Central memory CD8-positive, alpha-beta T cell (primary cell): ENCODE results near the gene ZDHHC19.
A peak's percentile ranks its signal among the peaks of the same experiment; 100 is the strongest.
"Not testable (repeated sequence)": the region's sequence is repeated elsewhere in the genome, so short reads cannot be mapped to it uniquely, and the experiment has no call there.

Experiments
- ATAC-seq: fragments of 150-1000 bp; cut with Tn5 transposase; replicated peaks from 2 replicates; pipeline ENCODE4 v1.10.0; 2022; ENCODE audit warnings: mild to moderate bottlenecking, moderate FRiP score, moderate number of reproducible peaks; ENCODE audit not compliant: poor library complexity, severe bottlenecking; ENCODE audit errors: extremely low read depth
- DNase-seq, 2 donors: peaks; one replicate each; pipeline ENCODE4 v3.0.0; 2021; ENCODE audit warnings: low spot score in 2 of 2
- H3K27ac Mint-ChIP-seq: one replicate; pipeline ENCODE4 v1.8.0; 2022; ENCODE audit warnings: low read depth, mild to moderate bottlenecking, moderate library complexity, mixed read lengths
- H3K27me3 Mint-ChIP-seq: one replicate; pipeline ENCODE4 v1.8.0; 2022; ENCODE audit warnings: mixed read lengths
- H3K36me3 Mint-ChIP-seq: one replicate; pipeline ENCODE4 v1.8.0; 2022; ENCODE audit warnings: mild to moderate bottlenecking, moderate library complexity, mixed read lengths; ENCODE audit not compliant: insufficient read depth
- H3K4me1 Mint-ChIP-seq: one replicate; pipeline ENCODE4 v1.8.0; 2022; ENCODE audit warnings: mixed read lengths
- H3K4me3 Mint-ChIP-seq: one replicate; pipeline ENCODE4 v1.8.0; 2022; ENCODE audit warnings: mild to moderate bottlenecking, moderate library complexity, mixed read lengths
- H3K9me3 Mint-ChIP-seq: one replicate; pipeline ENCODE4 v1.8.0; 2022; ENCODE audit warnings: mixed read lengths

The ZDHHC19 gene

GRCh38 chr3:196210673-196211556, at the start of gene ZDHHC19:
Gene ZDHHC19, minus strand, starts transcription at chr3:196211400. Its CDS starts 85 bp downstream, at chr3:196211315.
- Mint-ChIP-seq H3K4me3 (no peak within 1 kb of the TSS), H3K27ac (peak within 1 kb of the TSS; percentile 60)

GRCh38 chr3:196260784-196261183, 49.6 kb upstream of the ZDHHC19 start:
- H3K27ac Mint-ChIP-seq = no peak overlapping the region
- H3K36me3 Mint-ChIP-seq = peaks cover 23% of the 10 kb centered on the region
- DNase-seq (no peak), ATAC-seq (no peak)
- no peaks in the 10 kb centered on the region for H3K9me3 Mint-ChIP-seq
- H3K4me3 Mint-ChIP-seq = no peak overlapping the region
- peaks cover 12% of the 10 kb centered on the region for H3K4me1 Mint-ChIP-seq
- H3K27me3 Mint-ChIP-seq = no peaks in the 10 kb centered on the region

More at GRCh38 chr3:196210673-196211556, at the start of gene ZDHHC19:
- Mint-ChIP-seq H3K27me3 (no peaks in the 10 kb centered on the region), H3K9me3 (no peaks in the 10 kb centered on the region), H3K4me1 (peaks cover 18% of the 10 kb centered on the region), H3K36me3 (peaks cover 8% of the 10 kb centered on the region)
- DNase-seq (no peak), ATAC-seq (no peak)

GRCh38 chr3:196255776-196256175, 44.6 kb upstream of the ZDHHC19 start:
- H3K27me3 Mint-ChIP-seq = no peaks in the 10 kb centered on the region
- H3K4me1 Mint-ChIP-seq = peaks cover 12% of the 10 kb centered on the region
- ATAC-seq = no peak

GRCh38 chr3:196254376-196255283, 43.4 kb upstream of the ZDHHC19 start:
- Mint-ChIP-seq H3K4me1 (peaks cover 12% of the 10 kb centered on the region), H3K9me3 (no peaks in the 10 kb centered on the region), H3K36me3 (peaks cover 19% of the 10 kb centered on the region), H3K27ac (peak overlapping the region; percentile 22), H3K4me3 (no peak overlapping the region), H3K27me3 (no peaks in the 10 kb centered on the region)
- ATAC-seq (no peak), DNase-seq (no peak)

More at GRCh38 chr3:196255776-196256175, 44.6 kb upstream of the ZDHHC19 start:
- H3K36me3 Mint-ChIP-seq = peaks cover 17% of the 10 kb centered on the region
- no peak overlapping the region for H3K4me3 Mint-ChIP-seq
- H3K9me3 Mint-ChIP-seq = no peaks in the 10 kb centered on the region
- H3K27ac Mint-ChIP-seq = no peak overlapping the region
- no peak for DNase-seq

GRCh38 chr3:196251918-196252317, 40.7 kb upstream of the ZDHHC19 start:
- Mint-ChIP-seq H3K27me3 (no peaks in the 10 kb centered on the region), H3K9me3 (no peaks in the 10 kb centered on the region), H3K36me3 (peaks cover 21% of the 10 kb centered on the region), H3K4me3 (no peak overlapping the region), H3K4me1 (peaks cover 12% of the 10 kb centered on the region), H3K27ac (no peak overlapping the region)
- ATAC-seq (no peak), DNase-seq (no peak)

GRCh38 chr3:196246612-196247308, 35.6 kb upstream of the ZDHHC19 start:
- H3K4me3 Mint-ChIP-seq = no peak overlapping the region
- H3K4me1 Mint-ChIP-seq = no peaks in the 10 kb centered on the region
- H3K27me3 Mint-ChIP-seq = no peaks in the 10 kb centered on the region
- no peak for DNase-seq
- no peak overlapping the region for H3K27ac Mint-ChIP-seq
- no peak for ATAC-seq
- H3K9me3 Mint-ChIP-seq = no peaks in the 10 kb centered on the region
- H3K36me3 Mint-ChIP-seq = peaks cover 21% of the 10 kb centered on the region

GRCh38 chr3:196244166-196244565, 33.0 kb upstream of the ZDHHC19 start:
- H3K27ac Mint-ChIP-seq, DNase-seq, ATAC-seq, H3K9me3 Mint-ChIP-seq, H3K27me3 Mint-ChIP-seq, H3K4me3 Mint-ChIP-seq, H3K4me1 Mint-ChIP-seq: not testable (repeated sequence)
- peaks cover 32% of the 10 kb centered on the region for H3K36me3 Mint-ChIP-seq

- ATAC-seq (no peak), DNase-seq (no peak)
- Mint-ChIP-seq H3K4me3 (no peak overlapping the region), H3K4me1 (peaks cover 9% of the 10 kb centered on the region), H3K9me3 (no peaks in the 10 kb centered on the region), H3K36me3 (peaks cover 34% of the 10 kb centered on the region), H3K27me3 (no peaks in the 10 kb centered on the region), H3K27ac (no peak overlapping the region)
These were observed 30.5 kb upstream of the ZDHHC19 start for GRCh38 chr3:196241704-196242103.

- Mint-ChIP-seq H3K27ac (no peak overlapping the region), H3K9me3 (no peaks in the 10 kb centered on the region), H3K4me1 (peaks cover 21% of the 10 kb centered on the region), H3K36me3 (peaks cover 29% of the 10 kb centered on the region), H3K27me3 (no peaks in the 10 kb centered on the region), H3K4me3 (no peak overlapping the region)
- ATAC-seq (no peak), DNase-seq (no peak)
These were observed 29.2 kb upstream of the ZDHHC19 start for GRCh38 chr3:196240424-196240823.

GRCh38 chr3:196238612-196239560, 27.7 kb upstream of the ZDHHC19 start:
- H3K4me3 Mint-ChIP-seq = no peak overlapping the region
- H3K9me3 Mint-ChIP-seq = no peaks in the 10 kb centered on the region
- DNase-seq = no peak
- peaks cover 21% of the 10 kb centered on the region for H3K4me1 Mint-ChIP-seq
- H3K27ac Mint-ChIP-seq = no peak overlapping the region
- peaks cover 27% of the 10 kb centered on the region for H3K36me3 Mint-ChIP-seq
- no peaks in the 10 kb centered on the region for H3K27me3 Mint-ChIP-seq
- ATAC-seq = no peak

- Mint-ChIP-seq H3K27me3 (no peaks in the 10 kb centered on the region), H3K4me3 (no peak overlapping the region), H3K4me1 (peaks cover 21% of the 10 kb centered on the region), H3K36me3 (peaks cover 24% of the 10 kb centered on the region), H3K9me3 (no peaks in the 10 kb centered on the region), H3K27ac (no peak overlapping the region)
- DNase-seq (no peak), ATAC-seq (peak; percentile 58)
These were observed 26.0 kb upstream of the ZDHHC19 start for GRCh38 chr3:196237203-196237602.
